ENCODE measurements around the gene SMYD4.

- TF ChIP-seq CTCF (IDR thresholded peaks at IDR 0.05) = no peak
- no peak for TF ChIP-seq EZH2 (IDR thresholded peaks at IDR 0.05)
Observed at GRCh38 chr17:1764284-1764683, 65.4 kb downstream of the SMYD4 start.

Data from neural progenitor cell (in vitro differentiated cells).